GM21528 (cell line): Measurements from ENCODE around the gene CXCR6.

Experiments
- ATAC-seq: cut with Tn5 transposase; IDR thresholded peaks from one replicate; pipeline ENCODE4 v1.9.1; 2021; ENCODE audit warnings: mild to moderate bottlenecking, moderate library complexity; ENCODE audit not compliant: unreplicated experiment, low FRiP score

The CXCR6 gene

DNA sequence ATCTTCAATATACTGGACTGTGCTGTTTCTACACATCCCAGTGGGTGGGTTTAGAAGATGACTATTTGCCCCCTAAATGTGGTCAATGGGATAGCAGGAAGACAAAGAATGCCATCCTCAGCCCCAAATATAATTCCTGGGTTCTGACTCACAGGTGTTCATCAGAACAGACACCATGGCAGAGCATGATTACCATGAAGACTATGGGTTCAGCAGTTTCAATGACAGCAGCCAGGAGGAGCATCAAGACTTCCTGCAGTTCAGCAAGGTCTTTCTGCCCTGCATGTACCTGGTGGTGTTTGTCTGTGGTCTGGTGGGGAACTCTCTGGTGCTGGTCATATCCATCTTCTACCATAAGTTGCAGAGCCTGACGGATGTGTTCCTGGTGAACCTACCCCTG lies 3.0 kb downstream of the CXCR6 start:
- ATAC-seq, result no peak

DNA sequence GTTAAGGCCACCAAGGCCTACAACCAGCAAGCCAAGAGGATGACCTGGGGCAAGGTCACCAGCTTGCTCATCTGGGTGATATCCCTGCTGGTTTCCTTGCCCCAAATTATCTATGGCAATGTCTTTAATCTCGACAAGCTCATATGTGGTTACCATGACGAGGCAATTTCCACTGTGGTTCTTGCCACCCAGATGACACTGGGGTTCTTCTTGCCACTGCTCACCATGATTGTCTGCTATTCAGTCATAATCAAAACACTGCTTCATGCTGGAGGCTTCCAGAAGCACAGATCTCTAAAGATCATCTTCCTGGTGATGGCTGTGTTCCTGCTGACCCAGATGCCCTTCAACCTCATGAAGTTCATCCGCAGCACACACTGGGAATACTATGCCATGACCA lies 3.6 kb downstream of the CXCR6 start:
- ATAC-seq, result no peak

DNA sequence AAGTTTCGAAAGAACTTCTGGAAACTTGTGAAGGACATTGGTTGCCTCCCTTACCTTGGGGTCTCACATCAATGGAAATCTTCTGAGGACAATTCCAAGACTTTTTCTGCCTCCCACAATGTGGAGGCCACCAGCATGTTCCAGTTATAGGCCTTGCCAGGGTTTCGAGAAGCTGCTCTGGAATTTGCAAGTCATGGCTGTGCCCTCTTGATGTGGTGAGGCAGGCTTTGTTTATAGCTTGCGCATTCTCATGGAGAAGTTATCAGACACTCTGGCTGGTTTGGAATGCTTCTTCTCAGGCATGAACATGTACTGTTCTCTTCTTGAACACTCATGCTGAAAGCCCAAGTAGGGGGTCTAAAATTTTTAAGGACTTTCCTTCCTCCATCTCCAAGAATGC lies 4.1 kb downstream of the CXCR6 start:
- ATAC-seq, result no peak

DNA sequence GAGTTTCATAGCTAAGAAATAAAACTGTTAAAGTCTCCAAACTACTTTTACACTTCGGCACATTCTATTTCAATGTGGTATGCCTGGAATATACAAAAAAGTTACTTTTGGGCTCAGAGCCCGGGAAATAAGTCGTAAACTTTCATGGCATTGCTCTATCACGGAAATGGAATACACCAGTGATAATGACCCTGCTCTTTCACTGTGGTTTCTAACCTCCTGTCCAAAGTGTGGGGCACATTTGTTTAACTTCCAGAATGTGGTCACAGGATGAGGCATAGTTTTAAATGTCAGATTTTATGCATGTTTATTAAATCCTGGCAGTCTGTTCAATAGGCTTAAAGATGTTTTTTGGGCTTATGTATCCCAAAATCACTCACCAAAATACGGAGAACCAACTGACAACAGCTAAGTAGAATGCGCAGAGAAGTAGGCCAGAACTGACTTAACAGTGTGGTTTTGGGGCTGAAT lies 5.1 kb downstream of the CXCR6 start:
- ATAC-seq, result no peak

DNA sequence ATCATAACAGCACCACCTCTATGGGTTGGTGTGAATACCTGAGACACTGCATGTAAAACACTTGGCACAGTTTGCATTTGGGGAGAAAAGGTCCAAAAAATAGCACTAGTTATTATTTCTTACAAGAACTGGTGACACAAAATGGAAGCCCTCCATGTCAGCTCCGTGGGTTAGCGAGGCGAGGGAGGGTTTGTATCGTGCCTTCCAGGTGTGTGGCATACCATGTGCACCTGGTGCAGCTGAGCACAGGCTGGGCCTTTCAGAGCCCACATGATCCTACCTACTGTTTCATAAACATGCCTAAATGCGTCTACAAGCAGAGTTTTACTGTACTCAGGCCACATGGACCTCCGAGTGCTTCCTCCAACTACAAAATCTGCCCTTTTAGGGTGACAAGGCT lies 5.6 kb downstream of the CXCR6 start:
- ATAC-seq, result no peak

DNA sequence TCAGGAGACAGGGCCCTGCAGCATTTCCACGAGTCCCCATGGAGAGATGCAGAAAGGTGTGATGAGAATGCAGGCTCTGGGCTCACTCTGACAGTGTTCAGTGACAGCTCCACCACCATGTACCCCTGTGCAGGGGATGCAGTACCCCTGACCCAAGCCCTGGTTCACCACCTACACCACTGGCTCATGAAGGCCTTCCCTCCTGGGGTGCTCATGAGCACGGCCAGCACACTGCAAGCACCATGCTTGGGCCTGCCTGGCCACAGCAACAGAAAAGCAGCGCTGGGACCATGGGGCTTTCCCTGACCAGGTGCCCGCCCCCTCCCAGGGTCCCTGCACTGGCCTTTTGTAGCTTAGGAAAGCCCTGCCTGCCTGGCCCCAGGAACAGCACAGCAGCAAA lies 6.2 kb downstream of the CXCR6 start:
- ATAC-seq, result no peak

DNA sequence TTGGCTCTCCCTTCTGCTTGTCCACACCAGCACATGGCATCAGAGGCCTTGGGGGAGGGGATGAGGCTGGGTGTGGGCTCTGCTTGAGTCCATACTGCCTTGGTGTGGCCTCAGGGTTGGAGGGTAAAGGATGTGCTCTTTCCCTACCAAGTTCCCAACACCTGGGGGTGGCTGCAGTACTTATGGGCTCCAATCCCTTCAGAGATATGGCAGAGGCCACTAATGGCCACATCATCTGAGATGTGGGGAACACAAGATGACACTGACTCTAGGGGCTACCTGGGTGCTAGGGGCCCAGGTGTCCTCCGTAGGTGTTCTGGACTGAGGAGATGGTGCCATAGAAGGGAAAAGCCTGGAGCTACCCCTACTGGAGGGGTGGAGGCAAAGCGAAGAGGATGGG lies 6.9 kb downstream of the CXCR6 start:
- no peak for ATAC-seq

DNA sequence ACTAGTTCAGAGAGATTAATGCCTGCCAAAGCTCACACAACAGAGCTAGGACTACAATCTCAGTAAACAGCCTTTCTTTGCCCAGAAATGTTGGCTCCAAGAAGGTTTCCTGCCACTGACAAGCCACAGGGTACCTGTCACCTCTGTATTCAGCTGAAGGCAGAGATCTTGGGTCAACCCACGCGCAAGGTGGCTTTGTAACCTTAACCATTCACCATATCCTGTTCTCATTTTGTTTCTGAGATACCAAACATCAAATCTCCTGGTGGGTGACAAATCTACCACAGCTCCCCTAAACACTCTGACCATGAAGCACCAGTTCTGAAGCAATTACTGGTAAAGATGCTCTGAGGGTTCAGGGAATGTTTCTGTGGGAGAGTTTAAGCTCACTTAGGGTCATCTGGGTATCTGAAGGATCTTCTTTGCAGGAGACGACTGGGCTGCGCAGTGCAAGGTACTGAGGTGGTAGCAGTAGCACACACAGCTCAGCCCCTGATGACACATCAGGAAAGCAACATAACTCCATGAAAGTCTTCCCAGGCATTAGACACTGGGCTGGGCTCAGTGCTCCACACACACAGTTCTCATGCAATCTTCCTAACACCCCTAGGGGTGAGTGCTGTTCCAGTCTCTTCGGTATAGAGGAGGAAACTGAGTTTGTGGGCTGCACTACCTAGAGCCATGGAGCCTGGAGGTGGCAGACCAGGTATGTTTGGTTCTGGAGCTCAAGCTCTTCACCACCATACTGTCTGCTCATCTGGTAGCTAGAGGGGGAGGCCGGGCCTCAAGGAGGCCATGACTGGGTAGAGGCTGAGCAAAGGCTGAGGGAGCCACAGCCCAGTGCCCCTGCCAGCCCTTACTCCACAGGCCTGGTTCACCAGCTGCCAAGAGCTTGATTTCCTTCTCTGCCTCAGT lies 7.7 kb downstream of the CXCR6 start:
- ATAC-seq, result no peak

DNA sequence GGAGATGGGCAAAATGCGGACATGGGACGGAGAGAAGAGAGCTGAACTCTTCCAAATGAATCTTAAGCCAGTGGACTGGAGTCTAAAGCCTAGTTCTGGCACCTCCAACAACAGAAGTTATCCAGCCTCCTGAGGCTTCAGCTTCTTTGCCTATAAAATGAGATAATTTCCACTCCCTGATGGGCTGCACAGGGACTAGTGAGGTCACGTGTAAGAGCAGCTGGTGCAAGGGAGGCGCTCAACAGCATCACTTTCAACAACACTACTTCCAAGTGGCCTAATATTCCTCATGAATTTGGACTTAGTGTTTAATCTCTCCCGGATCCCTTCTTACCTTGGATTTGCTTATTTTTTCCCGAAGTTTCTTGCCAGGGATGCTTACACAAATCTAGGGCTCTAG lies 8.7 kb downstream of the CXCR6 start:
- no peak for ATAC-seq

DNA sequence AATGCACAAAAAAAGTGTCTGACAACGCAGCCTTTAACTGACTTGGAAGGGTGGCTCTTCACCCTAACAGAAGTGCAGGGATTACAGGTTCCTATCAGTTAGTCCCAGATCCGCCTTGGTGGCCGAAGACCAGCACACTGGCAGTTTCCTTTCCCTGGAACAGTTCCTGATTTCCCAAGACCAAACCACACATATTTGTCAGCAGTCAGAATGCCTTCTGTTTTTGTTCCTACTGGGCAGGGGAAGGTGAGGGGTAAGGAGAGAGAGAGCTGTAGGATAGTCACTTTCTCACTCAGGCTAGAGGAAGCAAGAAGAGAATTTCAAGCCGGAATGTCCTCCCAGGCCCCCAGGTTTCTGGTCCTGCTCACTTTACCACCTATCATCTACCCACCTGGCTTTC lies 9.2 kb downstream of the CXCR6 start:
- no peak for ATAC-seq

DNA sequence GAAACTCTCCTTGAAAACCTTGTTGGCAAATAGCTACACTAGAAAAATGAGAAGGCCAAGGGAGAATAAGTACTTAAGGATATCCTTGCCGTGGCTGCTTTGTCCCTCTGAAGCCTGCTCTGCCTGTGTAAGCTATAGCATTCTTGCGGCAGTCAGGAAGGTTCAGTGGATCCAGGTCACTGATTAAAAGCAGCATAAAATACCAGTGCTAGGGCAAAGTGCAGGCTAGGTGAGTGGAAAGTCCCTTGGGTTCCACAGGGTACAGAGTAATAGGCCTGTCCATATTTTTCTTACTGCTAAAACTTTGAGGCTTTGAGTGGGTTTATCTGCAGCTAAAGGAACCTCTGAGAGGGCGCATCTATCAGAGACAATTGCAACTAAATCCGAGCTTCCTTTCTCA lies 10.3 kb downstream of the CXCR6 start:
- no peak for ATAC-seq

DNA sequence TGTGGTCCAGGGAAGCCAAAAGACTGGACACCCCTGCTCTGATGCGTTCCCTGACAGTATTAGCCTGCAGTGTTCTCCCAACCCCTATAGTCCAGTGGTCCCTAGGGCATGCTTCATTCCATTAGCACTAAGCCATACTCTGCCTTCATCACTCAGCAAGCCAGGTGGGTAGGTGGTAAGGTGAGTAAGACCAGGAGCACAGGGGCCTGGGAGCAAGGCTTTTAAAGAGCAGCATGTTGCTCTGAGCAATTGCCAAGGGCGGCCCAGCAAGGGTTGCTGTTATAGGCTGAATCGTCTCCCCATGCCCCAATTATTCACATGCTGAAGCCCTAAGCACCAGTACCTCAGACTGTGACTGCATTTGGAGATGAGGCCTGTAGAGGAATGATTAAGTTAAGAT lies 11.0 kb downstream of the CXCR6 start:
- ATAC-seq, result no peak

DNA sequence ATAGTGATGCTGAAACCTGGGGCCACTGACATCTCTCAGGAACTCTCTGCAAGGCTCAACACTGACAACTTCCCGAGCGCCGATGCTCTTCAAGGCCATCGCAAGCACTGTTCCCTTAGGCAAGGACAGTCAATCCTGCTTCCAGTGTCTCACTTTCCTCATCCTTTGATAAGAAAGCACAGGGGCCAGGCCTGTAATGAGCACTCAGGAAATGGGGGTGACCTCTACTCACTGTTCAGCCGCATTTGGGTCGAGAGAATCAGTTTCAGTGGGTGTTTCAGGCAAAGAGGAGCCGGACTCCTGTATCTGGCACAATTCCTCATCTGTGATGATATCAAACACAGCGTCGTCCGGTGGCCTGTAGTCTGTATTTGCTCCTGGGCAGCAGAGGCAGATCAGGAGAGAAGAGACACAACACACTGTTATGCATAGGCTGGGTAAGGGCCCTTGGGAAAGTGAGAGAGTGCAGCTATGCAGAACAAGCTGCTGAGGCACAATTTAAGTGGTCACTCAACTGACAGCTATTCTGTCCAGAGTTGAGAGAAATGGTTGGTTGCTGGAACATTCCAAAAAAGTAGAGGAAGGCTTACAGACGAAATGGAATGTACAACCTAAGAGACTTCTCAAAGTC lies 11.9 kb downstream of the CXCR6 start:
- ATAC-seq, result no peak

DNA sequence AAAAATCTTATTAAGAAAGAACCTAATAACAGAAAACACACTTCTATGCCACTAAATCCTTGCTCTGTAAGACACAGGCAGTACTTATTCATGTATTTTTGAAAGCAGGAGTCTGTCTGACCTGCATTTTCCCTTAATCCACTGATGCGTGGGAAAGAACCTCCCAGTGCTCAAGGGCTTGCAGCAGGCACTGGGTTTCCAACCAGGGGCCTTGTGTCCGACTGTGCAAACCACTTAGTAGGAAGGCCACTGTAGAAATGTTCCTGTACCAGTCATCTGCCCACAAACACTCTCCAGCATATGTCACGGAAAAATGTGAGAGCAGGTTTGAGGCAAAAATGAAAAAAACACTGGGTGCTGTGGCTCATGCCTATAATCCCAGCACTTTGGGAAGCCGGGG lies 12.4 kb downstream of the CXCR6 start:
- no peak for ATAC-seq

DNA sequence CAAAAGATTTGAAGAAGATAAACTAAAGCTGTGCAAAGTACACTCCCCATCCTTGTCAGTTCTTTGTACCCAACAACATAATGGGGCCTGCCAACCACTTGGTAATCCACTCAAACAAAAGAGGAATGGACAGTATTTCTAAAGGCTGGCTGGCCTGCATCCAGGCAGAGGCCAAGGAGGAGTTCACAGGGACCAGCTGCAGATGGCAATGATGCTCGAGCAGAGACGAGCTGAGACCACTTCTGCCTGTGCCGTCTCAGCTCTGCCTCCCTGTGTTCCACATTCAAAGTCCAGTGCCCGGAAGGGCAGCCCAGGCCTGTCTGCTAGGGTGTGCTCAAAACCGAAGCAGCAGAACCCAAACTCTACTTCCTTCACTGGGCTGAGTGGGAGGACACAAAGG lies 14.3 kb downstream of the CXCR6 start:
- ATAC-seq, result no peak

DNA sequence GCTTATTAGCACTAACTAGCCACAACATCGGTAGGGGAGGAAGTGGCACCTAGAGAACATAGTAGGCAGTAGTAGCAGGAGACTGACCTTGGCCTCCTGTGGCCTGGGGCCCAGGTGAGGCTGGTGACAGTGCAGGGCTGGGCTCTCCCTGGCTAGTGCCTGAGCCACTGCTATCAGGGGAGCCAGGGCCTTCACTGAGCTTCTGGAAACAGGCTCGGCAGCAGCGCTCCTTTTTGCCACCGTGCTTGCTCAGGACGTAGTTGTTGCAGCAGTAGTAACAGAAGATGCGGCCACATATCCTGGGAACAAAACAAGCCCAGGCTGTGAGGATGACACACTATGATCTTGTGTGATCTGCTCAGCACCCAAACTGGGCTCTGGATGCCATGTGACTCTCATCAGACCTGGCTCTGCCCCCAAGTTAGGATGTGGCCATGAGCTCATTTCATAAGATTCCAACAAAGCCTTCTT lies 15.1 kb downstream of the CXCR6 start:
- ATAC-seq, result no peak

DNA sequence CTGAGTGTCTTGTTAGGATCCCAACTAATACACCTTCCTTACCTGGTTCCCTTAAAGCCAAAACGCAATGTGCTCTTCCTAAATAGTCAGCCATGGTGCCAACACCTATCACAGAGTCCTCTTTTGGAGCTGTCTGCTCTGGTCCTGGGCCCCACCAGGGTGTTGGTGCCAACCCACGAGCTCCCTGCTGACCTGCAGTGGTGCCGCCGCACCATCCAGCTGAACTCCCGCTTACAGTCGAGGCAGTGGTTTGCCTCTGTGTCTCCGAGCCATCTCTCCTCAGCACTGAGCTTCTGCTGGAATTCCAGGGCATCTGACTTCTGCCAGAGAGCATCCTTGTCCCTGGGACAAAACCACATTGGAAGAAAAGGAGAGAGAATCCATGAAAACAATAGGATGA lies 15.9 kb downstream of the CXCR6 start:
- no peak for ATAC-seq

DNA sequence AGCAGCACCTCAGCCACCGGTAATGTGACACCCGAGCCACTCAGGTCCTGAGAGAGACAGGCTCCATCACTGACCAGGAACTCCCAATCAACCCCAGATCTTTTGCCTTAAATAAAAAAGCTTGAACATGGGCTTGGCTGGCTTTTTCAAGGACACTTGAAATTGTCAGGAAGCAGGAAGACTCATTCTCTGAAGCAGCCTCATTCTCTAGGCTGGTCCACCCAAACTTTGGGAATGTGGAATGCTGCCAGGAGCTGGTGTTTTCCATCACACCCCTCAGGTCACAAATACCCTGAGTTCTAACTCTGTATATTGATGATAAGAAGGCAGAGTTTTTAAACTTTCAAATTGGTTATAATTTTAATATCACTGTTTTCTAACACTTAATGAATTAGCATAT lies 17.0 kb downstream of the CXCR6 start:
- ATAC-seq, result no peak

DNA sequence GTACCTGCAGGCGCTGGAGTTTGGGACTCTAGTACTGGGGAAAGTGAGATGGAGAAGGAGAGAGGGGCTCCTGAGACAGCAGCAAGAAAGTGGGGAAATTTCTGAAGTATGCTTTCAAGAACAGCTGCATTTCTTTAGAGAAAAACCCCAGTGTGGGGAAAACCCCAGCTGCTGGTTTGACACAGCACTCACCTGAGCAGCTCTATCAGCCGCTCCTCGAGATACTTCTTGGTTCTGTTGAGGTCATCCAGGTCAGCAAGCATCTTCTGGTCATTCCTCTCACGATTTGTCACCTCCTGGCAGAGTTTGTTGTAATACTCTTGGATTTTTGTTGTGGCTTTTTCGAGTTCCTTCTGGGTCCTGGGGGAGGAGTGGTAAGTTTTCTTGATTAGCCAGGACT lies 18.8 kb downstream of the CXCR6 start:
- no peak for ATAC-seq

DNA sequence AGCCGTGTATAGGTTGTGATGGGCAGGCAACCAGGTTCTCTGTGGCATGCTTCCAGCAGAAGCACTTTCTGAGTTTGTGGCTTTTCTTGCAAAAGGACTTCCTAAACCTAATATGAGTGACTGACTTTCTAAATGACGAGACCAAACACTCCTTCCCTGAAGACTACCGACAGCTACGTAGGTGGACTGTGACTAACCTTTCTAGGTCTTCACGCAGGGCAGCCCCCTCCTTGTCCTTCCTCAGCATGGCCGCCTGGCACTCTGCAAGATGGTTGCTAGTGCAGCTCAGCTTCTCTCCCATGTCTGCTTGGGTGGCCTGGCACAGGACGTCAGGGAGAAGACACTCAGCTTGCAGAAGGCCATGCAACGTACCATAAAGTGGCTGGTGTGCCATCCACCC lies 20.9 kb downstream of the CXCR6 start:
- no peak for ATAC-seq

DNA sequence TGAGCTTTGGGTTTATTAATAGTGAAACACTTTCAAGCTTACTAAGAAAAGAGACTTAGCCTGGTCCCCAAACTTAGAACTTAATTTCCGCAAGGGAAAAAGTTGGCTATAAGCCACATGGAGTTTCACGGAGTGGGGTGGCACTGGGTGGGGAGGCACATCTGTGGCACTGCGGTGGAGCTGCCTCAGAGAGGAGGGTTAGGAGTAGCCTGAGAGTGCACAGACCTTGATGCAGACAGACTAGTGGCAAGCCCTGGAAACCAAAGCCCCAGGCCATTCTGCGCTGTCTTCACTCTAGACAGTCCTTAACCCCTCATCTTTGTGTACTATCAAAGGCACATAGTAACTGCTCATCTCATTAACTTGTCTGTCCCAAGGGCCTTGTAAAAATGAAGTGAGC lies 22.0 kb downstream of the CXCR6 start:
- ATAC-seq, result no peak

DNA sequence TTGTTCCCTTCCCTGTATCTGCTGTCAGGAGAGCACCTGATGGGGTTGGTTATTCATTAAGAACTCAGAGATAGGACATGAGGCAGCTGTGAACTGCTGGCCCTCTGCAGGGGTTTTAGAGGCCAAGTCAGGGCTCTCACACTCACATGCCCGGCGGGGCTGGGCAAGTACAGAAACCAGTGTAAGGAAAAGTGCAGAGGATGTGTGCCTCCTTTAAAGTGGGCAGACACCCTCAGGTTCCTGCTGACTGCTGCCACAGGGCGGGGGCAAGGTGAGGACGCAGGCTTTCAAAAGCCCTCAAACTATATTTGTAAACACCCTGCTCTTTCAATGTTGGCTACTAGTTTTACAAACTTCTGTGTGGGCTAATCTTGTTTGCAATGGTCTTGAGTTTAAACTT lies 22.4 kb downstream of the CXCR6 start:
- no peak for ATAC-seq
